ENCODE results near the gene PSMG4.

The PSMG4 gene

GRCh38 chr6:3277851-3278416 is 19.2 kb downstream of the PSMG4 start:
- no peak for TF ChIP-seq TAF1 (IDR thresholded peaks at IDR 0.05; ENCODE audit: borderline replicate concordance, insufficient read depth, low read length)
- no peak for TF ChIP-seq SIN3A (IDR thresholded peaks at IDR 0.05; ENCODE audit: borderline replicate concordance, insufficient read depth, low read length)
- no peak for TF ChIP-seq FOXP2 (optimal IDR thresholded peaks at IDR 0.05; ENCODE audit: borderline replicate concordance, extremely low read depth, extremely low read length, insufficient read depth)
- no peak for TF ChIP-seq REST (IDR thresholded peaks at IDR 0.05; ENCODE audit: insufficient read depth in 1 of 2, low read depth in 2 of 2, low read length in 2 of 2)
- no peak for TF ChIP-seq POLR2AphosphoS5 (IDR thresholded peaks at IDR 0.05; ENCODE audit: low read depth, low read length)

DNA sequence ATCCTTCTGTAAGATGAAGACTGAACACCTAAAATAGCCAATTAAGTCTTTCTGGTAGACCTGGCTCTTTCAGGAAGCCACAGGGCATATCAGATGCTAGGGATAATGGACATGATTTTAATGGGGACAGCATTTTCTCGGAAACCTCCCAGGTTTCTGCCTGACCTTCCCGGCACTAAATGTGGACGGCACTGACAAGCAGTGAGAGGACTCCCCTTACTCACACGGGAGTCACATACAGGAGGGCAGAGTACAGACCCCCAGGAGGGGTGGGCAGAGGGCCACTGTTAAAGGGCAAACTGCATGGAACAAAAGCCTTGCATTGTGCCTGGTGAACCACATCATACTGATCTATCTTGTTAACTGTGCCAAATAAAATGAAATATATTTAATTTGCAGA is 19.9 kb downstream of the PSMG4 start:
- no peak for TF ChIP-seq POLR2AphosphoS5 (IDR thresholded peaks at IDR 0.05; ENCODE audit: low read depth, low read length)
- TF ChIP-seq FOXP2 (optimal IDR thresholded peaks at IDR 0.05; ENCODE audit: borderline replicate concordance, extremely low read depth, extremely low read length, insufficient read depth): no peak
- TF ChIP-seq SIN3A (IDR thresholded peaks at IDR 0.05; ENCODE audit: borderline replicate concordance, insufficient read depth, low read length): no peak
- TF ChIP-seq REST (IDR thresholded peaks at IDR 0.05; ENCODE audit: insufficient read depth in 1 of 2, low read depth in 2 of 2, low read length in 2 of 2): no peak
- TF ChIP-seq TAF1 (IDR thresholded peaks at IDR 0.05; ENCODE audit: borderline replicate concordance, insufficient read depth, low read length): no peak

DNA sequence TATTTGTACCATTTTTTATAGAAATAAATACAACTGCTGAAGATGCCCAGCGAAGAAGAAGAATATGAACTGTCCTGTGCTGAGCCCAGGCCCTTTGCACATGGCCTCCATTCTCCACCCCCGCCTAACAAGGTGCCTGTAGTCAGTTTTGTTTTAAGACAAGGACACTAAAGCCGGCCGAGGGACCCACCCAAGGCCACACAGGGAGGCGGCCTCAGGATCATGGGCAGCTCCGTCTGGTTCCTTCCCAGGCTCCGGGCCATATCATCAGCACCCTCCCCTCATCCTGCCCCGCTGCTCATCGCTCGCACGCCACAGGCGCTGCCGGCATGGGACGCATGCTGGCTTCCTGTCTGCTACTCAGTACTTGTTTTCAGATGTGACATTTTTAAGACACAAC is 21.3 kb downstream of the PSMG4 start:
- no peak for TF ChIP-seq REST (IDR thresholded peaks at IDR 0.05; ENCODE audit: insufficient read depth in 1 of 2, low read depth in 2 of 2, low read length in 2 of 2)
- no peak for TF ChIP-seq FOXP2 (optimal IDR thresholded peaks at IDR 0.05; ENCODE audit: borderline replicate concordance, extremely low read depth, extremely low read length, insufficient read depth)
- no peak for TF ChIP-seq TAF1 (IDR thresholded peaks at IDR 0.05; ENCODE audit: borderline replicate concordance, insufficient read depth, low read length)
- TF ChIP-seq POLR2AphosphoS5 (IDR thresholded peaks at IDR 0.05; ENCODE audit: low read depth, low read length): no peak
- no peak for TF ChIP-seq SIN3A (IDR thresholded peaks at IDR 0.05; ENCODE audit: borderline replicate concordance, insufficient read depth, low read length)

DNA sequence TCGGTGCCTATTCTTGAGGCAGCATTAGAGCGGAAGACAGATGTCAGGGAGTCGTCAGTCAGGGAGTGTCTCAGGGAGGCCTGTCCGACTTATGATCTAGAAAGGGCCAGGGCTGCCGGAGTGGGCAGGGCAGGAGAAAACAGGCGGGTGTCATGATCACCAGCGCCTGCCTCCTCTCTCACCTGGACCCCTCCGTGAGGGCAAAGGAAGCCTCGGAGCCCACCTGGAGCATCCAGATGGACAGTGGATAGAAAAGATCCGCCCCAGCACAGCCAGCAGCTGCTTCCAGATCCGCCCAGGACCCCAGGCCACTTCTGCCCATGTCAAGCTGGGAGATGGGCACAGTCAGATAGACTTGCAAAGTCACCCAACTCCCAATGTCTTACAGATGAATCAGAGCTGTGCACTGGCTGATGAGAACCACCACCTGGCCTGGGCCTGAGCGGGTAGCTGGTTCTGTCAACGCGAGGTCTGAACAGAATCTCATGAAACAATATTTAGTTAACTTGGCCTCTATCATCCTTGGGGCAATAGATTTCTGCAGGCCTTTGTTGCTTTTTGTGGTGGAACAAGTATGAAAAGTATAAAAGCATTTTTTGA is 22.2 kb downstream of the PSMG4 start:
- no peak for TF ChIP-seq TAF1 (IDR thresholded peaks at IDR 0.05; ENCODE audit: borderline replicate concordance, insufficient read depth, low read length)
- TF ChIP-seq REST (IDR thresholded peaks at IDR 0.05; ENCODE audit: insufficient read depth in 1 of 2, low read depth in 2 of 2, low read length in 2 of 2): no peak
- no peak for TF ChIP-seq FOXP2 (optimal IDR thresholded peaks at IDR 0.05; ENCODE audit: borderline replicate concordance, extremely low read depth, extremely low read length, insufficient read depth)
- TF ChIP-seq POLR2AphosphoS5 (IDR thresholded peaks at IDR 0.05; ENCODE audit: low read depth, low read length): no peak
- no peak for TF ChIP-seq SIN3A (IDR thresholded peaks at IDR 0.05; ENCODE audit: borderline replicate concordance, insufficient read depth, low read length)

Measured in PFSK-1 (cell line).